Gastrocnemius medialis (tissue), 4 donors: ENCODE measurements around the gene LMTK2. TPM values are rescaled to one million over a fixed set of nuclear protein-coding genes. Genes with fewer than 3 reads are reported as not detected.

Experiments
- ATAC-seq, 2 donors: fragments of 150-250 bp; one replicate each; pipeline ENCODE4 v1.9.1; 2016
- DNase-seq, 2 donors: peaks; one replicate each; pipeline ENCODE4 v3.0.0-alpha.2; 2019
- H3K27ac ChIP-seq, 4 donors: fragments of 200-600 bp; sonication (generic); 1 replicate in 1 of 4; 2 replicates in 3 of 4; pipeline ENCODE4 v1.5.1; 2016 to 2018; ENCODE audit warnings: mild to moderate bottlenecking in 2 of 4, moderate library complexity in 1 of 4
- H3K27me3 ChIP-seq, 3 donors: fragments of 200-600 bp; sonication (generic) in 2 of 3; 1 replicate in 1 of 3; 2 replicates in 2 of 3; pipeline versions ENCODE4 v1.5.1 to v1.6.0; 2016 to 2019; ENCODE audit warnings: mild to moderate bottlenecking in 1 of 3, moderate library complexity in 1 of 3
- H3K36me3 ChIP-seq, 2 donors: fragments of 200-600 bp; sonication (generic) in 1 of 2; one replicate each; pipeline ENCODE4 v1.5.1; 2017 to 2018
- H3K4me1 ChIP-seq, 2 donors: fragments of 200-600 bp; sonication (generic) in 1 of 2; one replicate each; pipeline ENCODE4 v1.5.1; 2016 to 2017; ENCODE audit warnings: mild to moderate bottlenecking in 2 of 2
- H3K4me3 ChIP-seq, 4 donors: fragments of 200-600 bp; sonication (generic) in 3 of 4; 1 replicate in 1 of 4; 2 replicates in 3 of 4; pipeline ENCODE4 v1.5.1; 2016 to 2019; ENCODE audit warnings: mild to moderate bottlenecking in 2 of 4
- H3K9me3 ChIP-seq, 3 donors: fragments of 200-600 bp; sonication (generic) in 2 of 3; 1 replicate in 1 of 3; 2 replicates in 2 of 3; pipeline ENCODE4 v1.5.1; 2016 to 2019
- POLR2A ChIP-seq, 2 donors: fragments of 450-650 bp; IDR thresholded peaks; one replicate each; pipeline ENCODE4 v1.6.1; 2017; ENCODE audit warnings: antibody characterized with exemption in 2 of 2, mild to moderate bottlenecking in 2 of 2, moderate library complexity in 2 of 2
- in situ Hi-C, 4 donors: fragments of 200-750 bp; cut with MboI; loops; one replicate each; pipeline versions ENCODE4 v1.15.0 to v1.8.0; 2017; ENCODE audit warnings: low sequenced_read_pairs in 4 of 4
- intact Hi-C: fragments of 100-400 bp; cut with DNase I; formaldehyde crosslinking; loops from one replicate; pipeline ENCODE4 v1.15.1; 2023; ENCODE audit warnings: low total_unique reads
- total RNA-seq, 4 donors: library from RNA; depleted of rRNA; stranded (reverse); fragments of >200 nt; gene quantifications; one replicate each; pipeline versions ENCODE4 v1.1.0 to v1.2.3, GENCODE V29; 2016
- TF ChIP-seq, protein P1 (sequence below), 5 experiments: fragments of 450-650 bp in 3 of 5; fragments of 200-600 bp in 2 of 5; sonication (generic) in 2 of 5; IDR thresholded peaks in 4 of 5; conservative IDR thresholded peaks in 1 of 5; 1 replicate in 4 of 5; 2 replicates in 1 of 5; pipeline ENCODE4 v1.5.1; 2016 to 2019; ENCODE audit warnings: antibody characterized with exemption in 5 of 5, mild to moderate bottlenecking in 3 of 5, moderate library complexity in 3 of 5

Gene LMTK2
- total RNA-seq, 4 donors from 2014 or later: 10.8 to 44.2 (median 17.7) TPM

DNA sequence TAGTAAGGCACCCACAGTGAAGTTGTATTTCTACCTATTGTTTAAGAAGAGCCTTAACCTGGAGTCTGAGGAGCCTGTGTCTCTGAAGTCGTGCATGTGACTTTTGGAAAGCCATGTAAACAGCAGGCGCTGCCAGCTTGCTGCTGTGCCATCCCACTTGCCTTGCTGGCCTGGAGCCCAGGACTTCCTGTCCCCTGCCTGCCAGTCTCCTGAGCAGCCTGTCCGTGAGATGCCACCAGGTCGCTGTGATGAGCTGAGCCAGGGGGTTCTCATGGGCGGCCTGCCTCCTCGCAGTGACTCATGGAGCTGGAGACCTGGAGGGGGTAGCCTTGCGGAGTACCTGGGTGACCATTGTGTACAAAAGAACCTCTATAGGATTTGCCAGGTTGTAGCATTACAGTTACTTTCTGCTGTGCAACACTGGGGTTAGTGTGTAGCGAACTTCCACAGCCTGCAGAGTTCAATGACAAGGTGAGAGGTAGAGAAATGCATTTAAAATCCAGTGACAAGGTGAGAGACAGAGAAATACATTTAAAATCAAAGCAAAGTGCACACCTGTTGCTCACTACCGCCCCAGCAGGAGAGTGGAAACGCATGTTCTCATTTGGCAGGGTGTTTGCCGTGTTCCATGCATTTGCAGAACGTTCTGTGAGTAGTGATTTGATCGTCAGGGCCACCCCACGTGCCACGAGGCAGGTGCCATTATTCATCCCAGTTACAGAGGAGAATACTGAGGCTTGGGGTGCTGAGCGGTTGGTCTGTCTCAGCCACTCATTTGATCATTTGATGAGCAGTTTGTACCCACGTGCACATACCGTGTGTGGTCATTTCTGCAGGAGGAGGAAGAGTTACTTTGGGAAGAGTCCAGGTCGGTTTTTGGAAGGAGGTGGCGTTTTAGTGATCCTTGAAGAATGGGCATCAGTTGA is 67.9 kb downstream of the LMTK2 start:
- ATAC-seq: peak; percentile 73 to 74
- in situ Hi-C loops: loop anchor here in 2 of 4 donors (10.0 to 25.0 kb wide), 2 partner anchors 110 to 162 kb away; partner anchors contain the start of gene BRI3 (in 1 of the 2)
- DNase-seq: peak; percentile 97 to 98
- Histone ChIP-seq H3K36me3 (peaks cover 0 to 17% of the 10 kb centered on the region in 2 donors), H3K4me1 (peaks cover 60% of the 10 kb centered on the region in 2 donors), H3K27ac (peak overlapping the region; percentile 89 to 95 (median 90)), H3K9me3 (no peaks in the 10 kb centered on the region), H3K4me3 (no peak overlapping the region), H3K27me3 (no peaks in the 10 kb centered on the region)
- intact Hi-C loops: loop anchor here (1.0 kb wide), 1 partner anchor 111 kb away; no protein-coding TSS in a partner anchor
- TF ChIP-seq, protein P1, sequence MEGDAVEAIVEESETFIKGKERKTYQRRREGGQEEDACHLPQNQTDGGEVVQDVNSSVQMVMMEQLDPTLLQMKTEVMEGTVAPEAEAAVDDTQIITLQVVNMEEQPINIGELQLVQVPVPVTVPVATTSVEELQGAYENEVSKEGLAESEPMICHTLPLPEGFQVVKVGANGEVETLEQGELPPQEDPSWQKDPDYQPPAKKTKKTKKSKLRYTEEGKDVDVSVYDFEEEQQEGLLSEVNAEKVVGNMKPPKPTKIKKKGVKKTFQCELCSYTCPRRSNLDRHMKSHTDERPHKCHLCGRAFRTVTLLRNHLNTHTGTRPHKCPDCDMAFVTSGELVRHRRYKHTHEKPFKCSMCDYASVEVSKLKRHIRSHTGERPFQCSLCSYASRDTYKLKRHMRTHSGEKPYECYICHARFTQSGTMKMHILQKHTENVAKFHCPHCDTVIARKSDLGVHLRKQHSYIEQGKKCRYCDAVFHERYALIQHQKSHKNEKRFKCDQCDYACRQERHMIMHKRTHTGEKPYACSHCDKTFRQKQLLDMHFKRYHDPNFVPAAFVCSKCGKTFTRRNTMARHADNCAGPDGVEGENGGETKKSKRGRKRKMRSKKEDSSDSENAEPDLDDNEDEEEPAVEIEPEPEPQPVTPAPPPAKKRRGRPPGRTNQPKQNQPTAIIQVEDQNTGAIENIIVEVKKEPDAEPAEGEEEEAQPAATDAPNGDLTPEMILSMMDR (IDR thresholded peaks at IDR 0.05 in 4 of 5, conservative IDR thresholded peaks at IDR 0.05 in 1 of 5): no peak
- peak in 1 of 2 donors; percentile 58 for TF ChIP-seq POLR2A (IDR thresholded peaks at IDR 0.05)

DNA sequence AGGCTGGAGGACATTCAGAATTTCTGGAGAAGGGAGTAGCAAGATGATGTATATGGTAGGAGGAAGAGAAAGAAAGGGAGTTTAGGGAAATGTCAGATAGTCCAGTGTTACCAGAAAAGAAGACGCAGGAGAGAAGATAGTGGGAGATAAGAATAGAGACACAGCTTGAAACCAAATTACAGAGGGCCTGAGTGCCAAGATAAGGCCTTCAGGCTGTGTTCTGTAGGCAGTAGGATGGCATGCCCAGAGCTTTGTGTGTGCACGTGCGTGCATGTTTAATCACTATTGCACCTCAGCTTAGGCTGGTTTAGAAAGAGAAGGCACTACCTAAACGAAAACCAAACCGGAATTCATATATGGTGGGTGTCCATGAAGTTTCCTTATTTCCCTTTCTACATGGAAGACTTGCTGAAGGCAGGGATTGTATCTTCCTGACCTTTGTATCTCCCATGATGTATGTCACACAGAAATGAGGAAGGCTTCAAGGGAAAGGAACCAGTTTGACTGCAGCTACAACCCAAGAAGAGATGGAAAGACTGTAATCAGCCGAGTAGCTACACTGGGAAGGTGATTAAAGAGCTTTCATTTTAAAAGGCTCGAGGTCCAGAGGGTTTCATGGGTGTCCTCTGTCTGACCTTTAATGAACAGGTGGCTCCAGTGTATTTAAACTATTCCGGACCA is 68.7 kb downstream of the LMTK2 start:
- DNase-seq (no peak), ATAC-seq (no peak)
- Histone ChIP-seq H3K27ac (peak overlapping the region; percentile 89 to 95 (median 90)), H3K36me3 (peaks cover 0 to 17% of the 10 kb centered on the region in 2 donors), H3K4me1 (peaks cover 52% of the 10 kb centered on the region in 2 donors), H3K9me3 (no peaks in the 10 kb centered on the region), H3K27me3 (no peaks in the 10 kb centered on the region), H3K4me3 (no peak overlapping the region)
- in situ Hi-C loops (loop anchor here in 1 of 4 donors (10.0 kb wide), 1 partner anchor 109 kb away; the partner anchor contains the start of gene BRI3), intact Hi-C loops (no loop called here)
- TF ChIP-seq, protein P1 (IDR thresholded peaks at IDR 0.05 in 4 of 5, conservative IDR thresholded peaks at IDR 0.05 in 1 of 5): no peak
- no peak for TF ChIP-seq POLR2A (IDR thresholded peaks at IDR 0.05)

GRCh38 chr7:98177553-98177952 is 70.9 kb downstream of the LMTK2 start:
- Histone ChIP-seq H3K36me3 (peaks cover 0 to 2% of the 10 kb centered on the region in 2 donors), H3K27me3 (no peaks in the 10 kb centered on the region), H3K27ac (peak overlapping the region; percentile 89 to 95 (median 90)), H3K4me1 (peaks cover 49% of the 10 kb centered on the region in 2 donors), H3K9me3 (no peaks in the 10 kb centered on the region), H3K4me3 (peak overlapping the region; percentile 36 to 54 (median 44))
- in situ Hi-C loops: loop anchor here in 1 of 4 donors (10.0 kb wide), 1 partner anchor 107 kb away; the partner anchor contains the start of gene BRI3
- DNase-seq: peak; percentile 70
- intact Hi-C loops: loop anchor here (1.0 kb wide), 1 partner anchor 107 kb away; no protein-coding TSS in a partner anchor
- peak; percentile 73 to 78 for ATAC-seq
- TF ChIP-seq POLR2A (IDR thresholded peaks at IDR 0.05): peak; percentile 4 to 23
- TF ChIP-seq, protein P1 (IDR thresholded peaks at IDR 0.05 in 4 of 5, conservative IDR thresholded peaks at IDR 0.05 in 1 of 5): no peak

- intact Hi-C loops: no loop called here
- Histone ChIP-seq H3K4me1 (peaks cover 46 to 47% of the 10 kb centered on the region in 2 donors), H3K27ac (peak overlapping the region; percentile 89 to 95 (median 90)), H3K4me3 (peak overlapping the region; percentile 36 to 54 (median 44)), H3K36me3 (no peaks in the 10 kb centered on the region), H3K9me3 (no peaks in the 10 kb centered on the region), H3K27me3 (no peaks in the 10 kb centered on the region)
- in situ Hi-C loops: loop anchor here in 1 of 4 donors (10.0 kb wide), 1 partner anchor 106 kb away; the partner anchor contains the start of gene BRI3
- ATAC-seq (peak; percentile 65 to 72), DNase-seq (peak; percentile 89 to 95)
- TF ChIP-seq POLR2A (IDR thresholded peaks at IDR 0.05): peak; percentile 50 to 51
- TF ChIP-seq, protein P1 (IDR thresholded peaks at IDR 0.05 in 4 of 5, conservative IDR thresholded peaks at IDR 0.05 in 1 of 5): no peak
Observed at GRCh38 chr7:98178321-98178720, 71.7 kb downstream of the LMTK2 start.
